ENCODE results near the gene TMC3. TPM values are rescaled to one million over a fixed set of nuclear protein-coding genes. Genes with fewer than 3 reads are reported as not detected.

TMC3 gene
- total and polyA plus RNA-seq, 2 of the 13 experiments (the other 11 are each of a cell fraction or from before 2014, with no cell fraction given): not detected

DNA sequence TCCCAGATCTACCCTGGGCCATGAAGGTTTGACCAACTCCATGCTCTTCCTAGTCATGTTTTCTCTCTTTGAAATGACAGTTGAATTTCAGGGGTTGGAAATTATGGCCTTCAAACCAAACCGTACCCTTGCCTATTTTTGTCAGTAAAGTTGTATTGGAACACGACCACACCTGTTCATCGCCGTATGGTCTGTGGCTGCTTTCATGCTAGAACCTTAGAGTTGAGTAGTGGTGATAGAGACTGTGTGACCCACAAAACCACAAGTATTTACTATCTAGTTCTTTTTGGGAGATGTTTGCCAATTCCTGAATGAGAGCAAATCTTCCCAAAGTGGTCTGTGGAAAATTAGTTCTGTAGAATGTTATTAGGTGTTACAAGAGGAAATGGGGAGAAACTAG, 26.1 kb downstream of the TMC3 start:
- H3K27ac ChIP-seq (ENCODE audit: extremely low read length, insufficient read depth, low read length): no peak overlapping the region
- H4K20me1 ChIP-seq (ENCODE audit: insufficient read depth, low read length): no peaks in the 10 kb centered on the region
- WGBS (ENCODE audit: low lambda C conversion rate): 75% methylated on average over 4 of the region's 4 CpGs
- no peak overlapping the region for H3K9ac ChIP-seq (ENCODE audit: insufficient read depth, low read depth, low read length)
- TF ChIP-seq MXD4 (CRISPR knock-in tag; IDR thresholded peaks at IDR 0.05) (no peak), ZNF510 (CRISPR knock-in tag; IDR thresholded peaks at IDR 0.05; ENCODE audit: low read depth) (no peak), ZNF839 (CRISPR knock-in tag; IDR thresholded peaks at IDR 0.05; ENCODE audit: borderline replicate concordance) (no peak), CBX1 (IDR thresholded peaks at IDR 0.05; ENCODE audit: low read depth) (no peak), HNRNPLL (IDR thresholded peaks at IDR 0.05; ENCODE audit: low read depth, low read length, poor library complexity, severe bottlenecking) (no peak), RBM22 (optimal IDR thresholded peaks at IDR 0.05; ENCODE audit: low read length) (no peak), RXRB (CRISPR knock-in tag; IDR thresholded peaks at IDR 0.05; ENCODE audit: borderline replicate concordance) (no peak)
- TF ChIP-seq, protein P1, sequence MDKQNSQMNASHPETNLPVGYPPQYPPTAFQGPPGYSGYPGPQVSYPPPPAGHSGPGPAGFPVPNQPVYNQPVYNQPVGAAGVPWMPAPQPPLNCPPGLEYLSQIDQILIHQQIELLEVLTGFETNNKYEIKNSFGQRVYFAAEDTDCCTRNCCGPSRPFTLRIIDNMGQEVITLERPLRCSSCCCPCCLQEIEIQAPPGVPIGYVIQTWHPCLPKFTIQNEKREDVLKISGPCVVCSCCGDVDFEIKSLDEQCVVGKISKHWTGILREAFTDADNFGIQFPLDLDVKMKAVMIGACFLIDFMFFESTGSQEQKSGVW (CRISPR knock-in tag; IDR thresholded peaks at IDR 0.05; ENCODE audit: borderline replicate concordance): no peak
- TF ChIP-seq, protein P2, sequence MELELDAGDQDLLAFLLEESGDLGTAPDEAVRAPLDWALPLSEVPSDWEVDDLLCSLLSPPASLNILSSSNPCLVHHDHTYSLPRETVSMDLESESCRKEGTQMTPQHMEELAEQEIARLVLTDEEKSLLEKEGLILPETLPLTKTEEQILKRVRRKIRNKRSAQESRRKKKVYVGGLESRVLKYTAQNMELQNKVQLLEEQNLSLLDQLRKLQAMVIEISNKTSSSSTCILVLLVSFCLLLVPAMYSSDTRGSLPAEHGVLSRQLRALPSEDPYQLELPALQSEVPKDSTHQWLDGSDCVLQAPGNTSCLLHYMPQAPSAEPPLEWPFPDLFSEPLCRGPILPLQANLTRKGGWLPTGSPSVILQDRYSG (CRISPR knock-in tag; IDR thresholded peaks at IDR 0.05): no peak
- TF ChIP-seq, protein P3, sequence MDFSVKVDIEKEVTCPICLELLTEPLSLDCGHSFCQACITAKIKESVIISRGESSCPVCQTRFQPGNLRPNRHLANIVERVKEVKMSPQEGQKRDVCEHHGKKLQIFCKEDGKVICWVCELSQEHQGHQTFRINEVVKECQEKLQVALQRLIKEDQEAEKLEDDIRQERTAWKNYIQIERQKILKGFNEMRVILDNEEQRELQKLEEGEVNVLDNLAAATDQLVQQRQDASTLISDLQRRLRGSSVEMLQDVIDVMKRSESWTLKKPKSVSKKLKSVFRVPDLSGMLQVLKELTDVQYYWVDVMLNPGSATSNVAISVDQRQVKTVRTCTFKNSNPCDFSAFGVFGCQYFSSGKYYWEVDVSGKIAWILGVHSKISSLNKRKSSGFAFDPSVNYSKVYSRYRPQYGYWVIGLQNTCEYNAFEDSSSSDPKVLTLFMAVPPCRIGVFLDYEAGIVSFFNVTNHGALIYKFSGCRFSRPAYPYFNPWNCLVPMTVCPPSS (IDR thresholded peaks at IDR 0.05): no peak
- H3K9me3 ChIP-seq (ENCODE audit: low read length): no peaks in the 10 kb centered on the region
- BruUV-seq (replicated peaks): no TSS peak
- H3K79me2 ChIP-seq (ENCODE audit: insufficient read depth, low read length): no peaks in the 10 kb centered on the region
- no peaks in the 10 kb centered on the region for H3K36me3 ChIP-seq (replicated peaks in 1 of 2; ENCODE audit: control insufficient read depth in 1 of 2, insufficient read depth in 2 of 2, low read length in 2 of 2)
- no peaks in the 10 kb centered on the region for H3K27me3 ChIP-seq (ENCODE audit: control insufficient read depth in 1 of 2, insufficient read depth in 2 of 2, low read length in 2 of 2)
- no peak overlapping the region for H3K4me3 ChIP-seq (replicated peaks in 1 of 3; ENCODE audit: insufficient read depth in 1 of 3, low read depth in 2 of 3, low read length in 3 of 3)
- H2AFZ ChIP-seq (ENCODE audit: low read length): no peak overlapping the region
- FAIRE-seq (no peak), DNase-seq (ENCODE audit: low spot score) (no peak), ATAC-seq (no peak)
- ChIA-PET POLR2A (no interaction called here), CTCF (ENCODE audit: low intra/inter-chr PET ratio, low total read pairs) (no interaction called here)
- H3K4me1 ChIP-seq (ENCODE audit: insufficient read depth, low read length): no peaks in the 10 kb centered on the region
- no peak overlapping the region for H3K4me2 ChIP-seq (ENCODE audit: low read depth, low read length)
- in situ Hi-C loops (cut with HindIII; ENCODE audit: extremely low pct_ligation_motif_present, low pct_unique_long_range_greater_than_20kb): no loop called here
- intact Hi-C loops (cut with micrococcal nuclease; ENCODE audit: unreplicated experiment): no loop called here

Data from HepG2 (cell line).